T47D (cell line): ENCODE data around the gene DMD.
A peak's percentile ranks its signal among the peaks of the same experiment; 100 is the strongest.

Experiments
- DNase-seq, 2 experiments: peaks; one replicate each; pipeline versions ENCODE4 v3.0.0 to v3.0.0-alpha.2; 2011 to 2012; ENCODE audit warnings: low read depth in 1 of 2, low spot score in 1 of 2
- JUND ChIP-seq: IDR thresholded peaks from 2 replicates; pipeline ENCODE4 v1.6.1; 2012; ENCODE audit warnings: low read depth
- in situ Hi-C: cut with HindIII; loops from 2 replicates; pipeline ENCODE4 v1.10.0; 2016; ENCODE audit warnings: low sequenced_read_pairs, low pct_unique_long_range_greater_than_20kb

DMD gene

GRCh38 chrX:31459361-31459760 lies 1752.0 kb downstream of the DMD start:
- no peak for DNase-seq
- no peak for TF ChIP-seq JUND
- in situ Hi-C loops: no loop called here

GRCh38 chrX:31449965-31450364 lies 1761.4 kb downstream of the DMD start:
- no peak for DNase-seq
- in situ Hi-C loops: no loop called here
- no peak for TF ChIP-seq JUND

GRCh38 chrX:31449081-31449480 lies 1762.3 kb downstream of the DMD start:
- DNase-seq: no peak
- TF ChIP-seq JUND: no peak
- in situ Hi-C loops: no loop called here

GRCh38 chrX:31445542-31445941 lies 1765.8 kb downstream of the DMD start:
- DNase-seq: no peak
- TF ChIP-seq JUND: no peak
- in situ Hi-C loops: no loop called here

GRCh38 chrX:31443654-31444053 lies 1767.7 kb downstream of the DMD start:
- no peak for TF ChIP-seq JUND
- DNase-seq: no peak
- in situ Hi-C loops: no loop called here

- no peak for TF ChIP-seq JUND
- in situ Hi-C loops: no loop called here
- DNase-seq: no peak
Measured at GRCh38 chrX:31440546-31440945, 1770.8 kb downstream of the DMD start.

- DNase-seq: no peak
- in situ Hi-C loops: no loop called here
- TF ChIP-seq JUND: no peak
Measured at GRCh38 chrX:31436424-31436823, 1774.9 kb downstream of the DMD start.

GRCh38 chrX:31435592-31435991 lies 1775.8 kb downstream of the DMD start:
- no peak for TF ChIP-seq JUND
- in situ Hi-C loops: no loop called here
- no peak for DNase-seq

- TF ChIP-seq JUND: no peak
- in situ Hi-C loops: no loop called here
- DNase-seq: no peak
Measured at GRCh38 chrX:31433856-31434255, 1777.5 kb downstream of the DMD start.

GRCh38 chrX:31429915-31430314 lies 1781.4 kb downstream of the DMD start:
- no peak for TF ChIP-seq JUND
- no peak for DNase-seq
- in situ Hi-C loops: no loop called here

GRCh38 chrX:31423609-31424189 lies 1787.7 kb downstream of the DMD start:
- DNase-seq: peak; percentile 2 to 65
- in situ Hi-C loops: no loop called here
- TF ChIP-seq JUND: no peak

GRCh38 chrX:31421441-31421840 lies 1789.9 kb downstream of the DMD start:
- in situ Hi-C loops: no loop called here
- DNase-seq: no peak
- TF ChIP-seq JUND: no peak

GRCh38 chrX:31420711-31421151 lies 1790.6 kb downstream of the DMD start:
- no peak for TF ChIP-seq JUND
- DNase-seq: peak in 1 of 2 experiments; percentile 18
- in situ Hi-C loops: no loop called here

GRCh38 chrX:31420302-31420701 lies 1791.0 kb downstream of the DMD start:
- in situ Hi-C loops: no loop called here
- TF ChIP-seq JUND: no peak
- DNase-seq: no peak
